Measurements from ENCODE around the gene ATP8B4.

GRCh38 chr15:49908236-49908932 is 210.6 kb downstream of the ATP8B4 start:
- TF ChIP-seq CTCF (IDR thresholded peaks at IDR 0.05) (no peak), POLR2A (IDR thresholded peaks at IDR 0.05) (no peak), EP300 (IDR thresholded peaks at IDR 0.05) (no peak)

All from tibial nerve (tissue), 4 donors.